GM18867 (cell line): ENCODE results near the gene UMODL1.

Experiments
- ATAC-seq: cut with Tn5 transposase; IDR thresholded peaks from one replicate; pipeline ENCODE4 v1.9.1; 2021; ENCODE audit warnings: mild to moderate bottlenecking, moderate library complexity; ENCODE audit not compliant: unreplicated experiment

UMODL1 gene

GRCh38 chr21:42146821-42147220 is 75.7 kb downstream of the UMODL1 start:
- ATAC-seq = no peak

DNA sequence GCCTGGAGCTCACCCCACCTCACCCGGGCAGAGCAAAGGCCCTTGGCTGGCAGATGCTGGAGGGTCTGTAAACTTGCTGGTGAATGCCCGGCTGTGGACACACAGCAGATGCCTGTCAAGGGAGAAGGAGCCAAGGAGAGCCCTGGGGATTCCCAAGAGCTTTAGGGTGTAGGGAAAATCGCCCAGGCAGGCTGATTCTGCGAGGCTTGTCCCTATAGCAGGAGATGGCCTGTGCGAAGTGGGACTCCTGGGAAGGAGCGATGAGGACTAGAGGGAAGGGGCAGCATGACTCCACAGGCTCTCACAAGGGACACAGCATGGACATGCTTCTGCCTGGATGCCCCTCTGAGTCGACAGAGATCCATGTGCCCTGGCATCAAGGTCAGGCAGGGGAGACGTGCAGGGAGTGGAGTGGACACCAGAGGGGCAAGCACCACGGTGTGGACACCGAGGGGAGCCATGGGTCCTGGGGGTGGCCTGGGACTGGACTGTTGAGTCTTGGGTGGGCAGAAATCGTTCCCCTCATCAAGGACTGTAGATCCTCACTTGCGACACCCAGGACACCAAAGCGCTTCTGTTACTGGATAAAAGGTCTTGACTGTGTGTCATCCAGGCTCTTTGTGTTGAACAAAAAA is 76.4 kb downstream of the UMODL1 start:
- ATAC-seq = no peak

DNA sequence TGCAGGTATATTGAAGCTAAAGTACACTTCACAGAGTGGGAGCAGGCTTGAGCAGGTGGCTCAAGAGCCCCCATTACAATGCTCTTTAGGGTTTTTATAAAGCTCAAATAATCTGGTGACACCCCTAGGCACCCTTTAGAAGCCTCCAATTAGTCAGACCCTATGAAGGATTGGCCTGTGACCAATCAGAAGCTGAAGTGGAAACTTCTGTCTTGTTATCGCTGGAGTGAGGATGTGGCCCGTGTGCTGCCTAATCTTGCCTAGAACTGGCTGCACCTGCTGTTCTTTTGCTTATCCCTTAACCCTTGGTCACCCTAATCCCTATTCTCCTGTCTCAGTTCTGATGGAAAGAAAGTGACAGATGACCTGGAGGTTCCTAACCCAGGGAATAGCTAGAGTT is 77.0 kb downstream of the UMODL1 start:
- no peak for ATAC-seq

GRCh38 chr21:42148584-42148983 is 77.5 kb downstream of the UMODL1 start:
- ATAC-seq = no peak

DNA sequence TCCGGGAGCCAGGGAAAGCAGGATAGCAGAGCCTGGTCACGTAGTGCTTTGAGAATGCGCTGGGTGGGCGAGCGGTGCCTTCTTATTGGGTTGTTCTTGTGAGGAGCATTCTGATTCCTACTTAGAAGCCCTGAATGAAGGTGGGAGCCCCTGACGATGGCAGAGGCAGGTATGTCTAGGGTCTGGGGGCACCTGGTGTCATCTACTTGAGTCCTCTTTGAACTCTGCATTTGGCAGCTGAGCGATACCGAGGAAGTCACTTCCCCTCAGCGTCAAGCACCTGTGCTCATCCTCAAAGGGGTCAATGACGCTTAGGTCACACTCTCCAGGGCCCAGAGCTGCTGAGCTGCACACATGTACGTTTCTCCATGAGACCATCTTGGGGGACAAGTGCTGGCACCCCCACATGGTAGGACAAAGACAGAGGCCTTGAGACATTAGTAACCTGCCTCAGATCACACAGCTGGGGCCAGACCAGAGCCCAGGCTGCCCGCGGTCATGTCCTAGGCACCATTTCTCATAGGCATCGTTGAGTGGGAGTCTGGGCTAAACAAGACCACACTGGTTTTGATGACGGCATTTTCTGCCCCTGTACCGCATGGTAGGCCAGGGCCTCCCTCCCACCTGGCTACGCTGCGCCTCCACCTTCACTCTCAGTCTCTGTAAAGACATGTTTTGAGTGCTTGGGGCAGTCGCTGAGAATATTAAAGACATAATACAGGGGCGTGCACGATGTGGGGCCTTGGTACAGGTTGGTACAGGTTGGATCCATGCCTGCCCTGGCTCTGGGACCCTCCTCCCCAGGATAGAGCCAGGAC is 78.7 kb downstream of the UMODL1 start:
- ATAC-seq = no peak

DNA sequence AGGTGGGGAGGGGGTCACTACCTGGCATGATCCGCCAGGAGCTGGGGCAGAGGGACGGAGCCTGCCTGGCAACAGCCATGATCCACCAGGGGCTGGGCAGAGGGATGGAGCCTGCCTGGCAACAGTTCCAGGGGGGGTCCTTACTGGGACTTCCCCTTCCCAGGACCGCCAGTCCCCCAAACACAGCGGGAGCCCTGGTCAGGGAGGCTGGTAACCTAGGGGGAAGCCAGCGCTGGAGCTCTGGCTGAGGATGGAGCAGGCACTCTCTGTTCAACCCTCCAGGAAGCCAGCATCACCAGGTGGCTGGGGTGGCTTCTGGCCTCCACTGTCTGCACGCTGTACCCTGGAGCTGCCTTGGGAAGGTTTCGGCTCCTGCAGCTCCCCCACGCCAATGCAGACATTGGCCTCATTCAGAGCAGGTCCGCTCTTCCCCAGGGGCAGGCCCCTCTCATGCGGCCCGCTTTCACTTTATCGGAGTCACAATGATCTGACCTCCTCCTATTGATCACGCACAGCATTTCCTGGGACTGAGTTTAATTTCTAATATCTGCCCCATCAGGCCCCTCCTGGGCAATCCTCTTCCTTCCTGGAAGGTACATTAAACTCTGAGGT is 79.5 kb downstream of the UMODL1 start:
- no peak for ATAC-seq

DNA sequence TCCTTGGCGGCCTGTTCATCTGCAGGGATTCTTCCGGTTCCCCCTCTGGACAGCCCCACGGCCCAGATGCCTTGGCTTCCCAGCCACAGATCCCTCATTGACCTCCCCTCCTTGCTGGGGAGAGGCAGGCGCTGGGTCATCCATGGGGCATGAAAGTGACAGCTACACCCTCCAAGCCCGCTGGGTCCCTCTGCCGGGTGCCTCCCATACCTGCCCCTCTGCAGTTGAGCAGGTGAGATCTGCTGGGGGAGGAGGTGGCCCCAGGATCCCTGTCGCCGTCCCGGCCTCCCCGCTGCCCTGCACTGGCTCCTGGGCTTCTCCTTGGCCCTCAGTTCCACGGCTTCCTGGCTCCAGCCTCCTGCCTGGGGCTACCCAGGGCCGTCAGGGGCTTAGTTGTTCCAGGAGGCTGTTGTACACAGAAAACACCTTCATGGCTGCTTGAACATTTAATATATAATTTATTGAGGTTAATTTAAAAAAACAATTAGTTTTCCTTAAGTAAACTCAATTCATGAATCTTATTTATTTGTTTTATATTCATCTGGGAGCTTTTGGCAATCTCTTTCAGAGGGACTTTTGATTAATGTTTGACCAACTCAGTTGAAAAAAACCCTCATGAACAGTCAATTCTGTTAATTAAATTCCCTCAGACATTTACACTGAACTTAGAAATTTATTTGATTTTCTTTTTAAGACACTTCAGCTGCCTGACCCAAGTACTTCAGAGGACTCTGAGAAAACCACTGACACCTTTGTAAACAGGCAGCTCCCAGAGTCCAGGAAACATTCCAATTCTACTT is 80.2 kb downstream of the UMODL1 start:
- no peak for ATAC-seq

- no peak for ATAC-seq
Observed at GRCh38 chr21:42151948-42152220, 80.8 kb downstream of the UMODL1 start.

DNA sequence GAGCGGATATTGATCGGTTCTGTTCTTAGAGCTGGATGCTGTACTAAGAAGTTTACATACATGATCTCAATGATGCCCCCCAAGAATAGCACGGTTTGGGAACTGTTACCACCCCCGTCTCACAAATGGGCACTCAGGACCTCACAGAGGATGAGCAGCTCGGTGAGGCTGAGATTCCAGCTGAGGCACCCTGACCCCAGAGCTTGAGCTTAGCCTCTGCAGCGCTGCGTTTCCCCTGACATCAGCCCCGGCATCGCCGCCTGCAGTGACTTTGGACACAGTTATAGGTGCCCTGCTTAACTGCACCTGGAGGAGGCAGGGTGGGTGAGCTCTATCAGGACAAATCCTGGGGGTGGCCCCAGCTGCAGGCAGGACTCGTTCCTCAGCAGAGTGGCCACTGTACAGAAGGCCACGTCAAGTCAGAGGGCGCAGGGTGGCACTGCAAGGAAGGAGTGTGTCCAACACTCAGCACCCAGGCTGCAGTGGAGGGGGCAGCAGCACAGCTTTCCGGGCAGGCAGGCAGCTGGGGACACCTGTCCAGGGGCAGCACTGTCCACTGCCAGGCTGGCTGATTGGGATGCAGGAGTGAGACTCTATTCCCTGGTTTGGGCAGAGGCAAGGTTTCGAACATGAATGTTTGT is 82.0 kb downstream of the UMODL1 start:
- ATAC-seq = no peak

- no peak for ATAC-seq
Observed at GRCh38 chr21:42153746-42154145, 82.6 kb downstream of the UMODL1 start.

GRCh38 chr21:42154237-42155044 is 83.3 kb downstream of the UMODL1 start:
- no peak for ATAC-seq

GRCh38 chr21:42155045-42155855 is 84.1 kb downstream of the UMODL1 start:
- no peak for ATAC-seq

DNA sequence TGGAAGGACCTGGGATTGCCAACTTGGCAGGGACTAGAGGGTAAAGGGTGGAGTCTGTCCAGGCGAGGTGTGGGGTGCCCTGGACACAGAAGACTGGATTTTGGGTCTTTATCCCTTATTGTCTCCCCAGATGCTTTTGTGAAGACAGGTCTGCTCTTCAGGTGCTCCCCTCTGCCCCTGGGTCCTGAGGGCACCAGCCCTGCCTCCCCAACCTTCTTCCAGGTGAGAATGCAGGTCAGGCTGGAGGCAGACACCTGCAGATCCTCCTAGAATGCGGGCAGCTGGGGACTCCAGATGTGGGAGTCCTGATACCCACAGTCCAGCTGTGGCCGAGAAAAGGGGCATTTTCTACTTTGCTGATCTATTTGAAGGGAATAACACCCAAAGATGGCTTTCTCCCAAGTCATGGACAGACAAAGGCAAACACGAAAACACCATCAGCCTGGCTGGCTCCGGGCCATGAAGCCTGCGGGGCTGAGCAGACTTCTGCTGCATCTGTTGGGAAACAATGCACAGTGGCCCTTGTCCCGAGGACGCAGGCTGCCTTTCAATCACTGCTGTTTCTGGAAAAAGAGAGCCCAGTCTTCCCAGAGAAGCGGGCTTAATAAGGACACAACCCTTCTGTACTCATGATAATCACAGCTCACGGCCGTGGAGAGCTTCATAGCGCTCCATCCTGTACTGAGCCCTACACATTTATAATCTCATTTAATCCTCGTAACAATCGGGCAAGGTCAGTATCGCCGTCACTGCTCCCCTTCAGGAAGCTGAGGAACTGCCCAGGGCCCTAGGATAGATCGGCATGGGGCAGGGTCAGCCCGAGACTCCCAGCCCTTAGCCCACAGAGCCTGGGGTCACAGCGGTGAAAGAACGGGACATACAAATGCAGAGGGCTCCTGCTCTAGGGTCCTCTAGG is 85.8 kb downstream of the UMODL1 start:
- no peak for ATAC-seq

- ATAC-seq = no peak
Observed at GRCh38 chr21:42157606-42158310, 86.6 kb downstream of the UMODL1 start.

GRCh38 chr21:42158846-42159245 is 87.7 kb downstream of the UMODL1 start:
- no peak for ATAC-seq

DNA sequence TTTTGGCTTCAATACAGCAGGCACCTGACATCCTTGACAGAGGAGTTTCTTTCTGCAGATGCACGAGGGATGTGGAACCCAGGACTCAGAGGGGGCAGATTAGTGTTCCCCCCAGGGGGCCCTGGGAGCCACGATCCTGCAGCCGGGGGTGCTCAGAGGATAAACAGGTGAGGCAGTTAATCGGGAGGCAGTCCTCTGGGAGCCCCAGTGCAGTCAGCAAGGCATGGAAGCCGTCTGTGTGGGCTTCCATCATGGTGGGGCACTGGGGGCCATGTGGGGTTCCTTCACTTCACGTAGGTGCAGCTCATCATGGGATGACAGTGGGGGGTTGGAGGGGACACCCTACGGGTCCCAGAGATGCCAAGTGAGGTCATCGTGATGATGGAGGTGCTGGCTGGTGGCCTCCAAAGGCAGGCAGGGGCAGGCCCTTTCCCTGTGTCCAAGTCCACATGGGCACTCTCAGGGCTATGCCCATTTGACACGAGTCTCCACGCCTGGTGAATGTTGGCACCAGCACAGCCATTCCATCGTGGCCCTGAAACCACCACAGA is 88.5 kb downstream of the UMODL1 start:
- ATAC-seq = no peak

DNA sequence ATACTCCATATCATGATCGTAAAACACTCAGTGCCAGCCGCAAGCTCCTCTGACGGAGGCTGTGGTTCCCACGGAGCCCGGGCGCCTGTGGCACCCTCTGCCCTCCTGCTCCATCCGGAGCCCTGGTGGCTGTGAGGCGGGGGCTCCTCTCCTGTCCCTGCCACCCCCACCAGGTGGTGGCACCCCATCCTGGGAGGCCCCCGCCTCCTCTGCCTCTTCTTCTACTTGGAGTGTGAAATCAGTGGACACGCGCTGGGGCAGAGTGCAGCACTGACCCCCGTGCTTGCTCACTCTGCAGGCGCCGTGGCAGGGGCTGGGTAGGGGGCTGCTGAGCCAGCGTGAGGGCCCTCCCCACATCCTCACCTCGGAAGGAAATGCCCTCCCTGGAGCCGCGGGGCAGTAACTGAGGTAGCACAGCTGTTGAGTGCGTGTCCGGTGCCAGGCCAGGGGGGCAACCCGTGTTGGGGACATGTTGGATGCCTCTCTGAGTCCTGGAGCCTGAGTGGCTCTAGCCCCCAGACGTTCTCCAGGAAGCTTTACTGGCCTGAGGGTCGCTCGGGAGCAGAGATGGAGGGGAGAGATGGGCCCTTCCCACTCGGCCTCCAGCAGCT is 89.1 kb downstream of the UMODL1 start:
- ATAC-seq = no peak
